IPS-20b (cell line): Measurements from ENCODE around the gene RASL10B.
A peak's percentile ranks its signal among the peaks of the same experiment; 100 is the strongest.

Experiments
- H3K27ac ChIP-seq: one replicate; pipeline ENCODE4 v1.5.1; 2013; ENCODE audit warnings: low read length
- H3K27me3 ChIP-seq: 2 replicates; pipeline ENCODE4 v1.6.1; 2013; ENCODE audit warnings: mild to moderate bottlenecking, low read length, inconsistent platforms; ENCODE audit not compliant: insufficient read depth
- H3K36me3 ChIP-seq: 2 replicates; pipeline ENCODE4 v1.6.1; 2013; ENCODE audit warnings: low read depth, mild to moderate bottlenecking, inconsistent platforms, low read length, moderate library complexity; ENCODE audit not compliant: insufficient read depth
- H3K4me1 ChIP-seq: 2 replicates; pipeline ENCODE4 v1.6.1; 2013; ENCODE audit warnings: mild to moderate bottlenecking, control low read depth, inconsistent platforms, low read length, moderate library complexity; ENCODE audit not compliant: insufficient read depth
- H3K4me3 ChIP-seq: 2 replicates; pipeline ENCODE4 v1.5.1; 2013; ENCODE audit warnings: mild to moderate bottlenecking, low read length, inconsistent platforms
- H3K9ac ChIP-seq: 2 replicates; pipeline ENCODE4 v1.6.1; 2013; ENCODE audit warnings: low read depth, mild to moderate bottlenecking, inconsistent platforms, low read length, moderate library complexity
- H3K9me3 ChIP-seq: 2 replicates; pipeline ENCODE4 v1.6.1; 2013; ENCODE audit warnings: mild to moderate bottlenecking, low read depth, low read length, inconsistent platforms; ENCODE audit not compliant: insufficient read depth

The RASL10B gene

GRCh38 chr17:35723735-35724134 is 7.7 kb upstream of the RASL10B start:
- H3K4me1 ChIP-seq: peaks cover 4% of the 10 kb centered on the region
- no peak overlapping the region for H3K4me3 ChIP-seq
- H3K9ac ChIP-seq: no peak overlapping the region
- no peak overlapping the region for H3K27ac ChIP-seq
- no peaks in the 10 kb centered on the region for H3K27me3 ChIP-seq
- H3K36me3 ChIP-seq: peaks cover 58% of the 10 kb centered on the region
- no peaks in the 10 kb centered on the region for H3K9me3 ChIP-seq

DNA sequence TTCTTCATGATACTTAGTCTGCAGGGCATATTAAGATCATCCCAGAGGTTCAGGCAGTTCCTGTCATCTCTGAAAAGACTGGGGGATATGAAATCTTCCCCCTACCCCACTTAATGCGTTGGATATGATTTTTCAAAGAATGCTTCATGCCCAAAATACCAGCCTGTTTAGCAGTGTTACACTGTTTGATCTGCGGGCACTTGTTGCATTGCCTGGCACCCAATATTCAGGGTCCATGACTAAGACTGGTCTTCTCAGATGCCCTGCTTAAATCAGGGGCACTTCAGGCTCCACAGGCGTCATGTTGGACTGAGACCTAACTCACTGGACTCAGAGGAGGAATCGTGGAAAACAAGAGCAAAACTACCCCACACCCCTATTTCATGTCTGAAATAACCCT is 6.4 kb upstream of the RASL10B start:
- Histone ChIP-seq H3K27ac (no peak overlapping the region), H3K36me3 (peaks cover 49% of the 10 kb centered on the region)

DNA sequence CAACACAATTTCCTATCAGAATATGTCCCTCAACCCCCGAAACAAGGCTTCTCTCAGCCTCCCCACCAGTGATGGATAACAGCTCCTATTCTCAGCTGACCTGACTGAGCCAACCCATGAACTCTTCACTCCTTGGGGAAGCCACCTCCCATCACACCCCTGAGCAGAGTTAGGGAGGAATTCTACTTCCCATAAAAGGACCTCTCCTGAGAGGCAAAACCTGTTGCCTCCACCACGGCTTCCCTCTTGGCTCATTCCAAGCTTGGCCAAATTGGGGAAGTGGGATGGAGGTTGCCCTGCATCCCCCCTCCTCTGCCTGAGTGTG is 5.7 kb upstream of the RASL10B start:
- Histone ChIP-seq H3K4me3 (no peak overlapping the region), H3K27ac (no peak overlapping the region), H3K4me1 (peaks cover 22% of the 10 kb centered on the region), H3K9ac (no peak overlapping the region), H3K36me3 (peaks cover 49% of the 10 kb centered on the region), H3K9me3 (no peaks in the 10 kb centered on the region), H3K27me3 (peaks cover 5% of the 10 kb centered on the region)

More for the DNA sequence above, 6.4 kb upstream of the RASL10B start:
- H3K4me1 ChIP-seq: peaks cover 16% of the 10 kb centered on the region
- H3K4me3 ChIP-seq: no peak overlapping the region
- no peaks in the 10 kb centered on the region for H3K27me3 ChIP-seq
- H3K9me3 ChIP-seq: no peaks in the 10 kb centered on the region
- no peak overlapping the region for H3K9ac ChIP-seq

DNA sequence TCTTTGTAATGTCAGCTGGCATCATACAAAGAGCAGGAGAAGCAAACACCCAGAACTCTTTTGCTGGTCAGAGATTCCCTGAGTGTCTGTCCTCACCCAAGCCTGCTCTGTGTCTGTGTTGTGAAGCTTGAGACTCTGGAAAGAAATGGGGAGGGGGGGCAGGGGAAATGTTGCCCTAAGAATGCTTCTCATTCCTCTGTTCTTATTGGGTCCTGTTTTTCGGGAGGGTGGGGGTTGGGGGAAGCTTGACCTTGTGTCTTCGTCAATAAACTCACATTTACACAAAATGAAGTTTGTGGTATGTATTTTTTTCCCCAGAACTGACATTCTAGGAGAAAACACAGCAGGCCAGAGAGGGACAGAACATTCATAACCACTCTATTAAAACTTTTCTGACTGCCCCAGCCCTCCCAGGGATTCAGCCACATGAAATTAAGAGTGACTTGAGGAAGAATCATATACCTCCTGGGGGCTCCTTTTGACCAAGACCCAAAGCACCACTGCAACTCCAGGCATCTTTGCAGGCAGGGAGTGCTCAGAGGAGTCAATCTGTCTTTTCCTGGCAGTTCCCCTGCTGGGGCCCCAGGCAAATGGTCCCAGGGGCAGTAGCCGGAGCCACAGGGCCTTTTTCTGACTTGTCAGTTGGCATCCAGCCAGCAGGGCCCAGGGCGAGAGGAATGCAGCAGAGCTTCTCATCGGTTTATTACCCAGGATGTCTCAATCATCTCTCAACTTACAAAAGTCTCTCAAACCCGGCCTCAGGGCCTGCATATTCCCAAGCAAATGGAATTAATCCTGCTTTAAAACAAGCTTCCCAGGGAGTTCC is 5.1 kb upstream of the RASL10B start:
- no peak overlapping the region for H3K4me3 ChIP-seq
- H3K9ac ChIP-seq: no peak overlapping the region
- H3K27me3 ChIP-seq: peaks cover 10% of the 10 kb centered on the region
- no peak overlapping the region for H3K27ac ChIP-seq
- H3K4me1 ChIP-seq: peaks cover 26% of the 10 kb centered on the region
- H3K36me3 ChIP-seq: peaks cover 49% of the 10 kb centered on the region
- no peaks in the 10 kb centered on the region for H3K9me3 ChIP-seq

DNA sequence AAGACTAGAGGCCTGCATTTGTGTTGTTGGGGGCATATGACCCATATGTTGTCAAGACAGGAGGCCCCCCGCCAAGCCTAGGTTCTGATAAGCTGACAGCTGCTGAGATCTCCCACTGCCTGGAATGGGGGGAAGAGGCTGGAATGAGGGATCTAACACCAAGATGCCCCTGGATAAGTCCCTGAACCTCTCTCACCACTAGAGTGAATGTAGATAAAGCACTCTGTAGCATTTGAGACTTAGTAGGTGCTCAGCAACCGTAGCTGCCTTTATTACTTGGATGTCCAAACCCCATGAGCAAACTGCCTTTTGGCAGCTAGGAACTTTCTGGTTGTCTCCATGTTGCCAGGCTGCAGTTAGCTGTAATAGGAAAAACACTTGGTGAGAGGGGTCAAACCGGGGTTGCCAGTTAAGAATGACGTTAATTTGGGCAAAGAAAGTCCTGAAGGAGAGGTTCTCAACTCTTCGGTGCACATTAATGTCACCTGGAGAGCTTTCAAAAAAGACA is 4.4 kb upstream of the RASL10B start:
- peaks cover 42% of the 10 kb centered on the region for H3K36me3 ChIP-seq
- H3K4me1 ChIP-seq: peaks cover 26% of the 10 kb centered on the region
- H3K27ac ChIP-seq: no peak overlapping the region
- H3K27me3 ChIP-seq: peaks cover 10% of the 10 kb centered on the region
- H3K4me3 ChIP-seq: no peak overlapping the region
- H3K9ac ChIP-seq: no peak overlapping the region
- H3K9me3 ChIP-seq: no peaks in the 10 kb centered on the region

DNA sequence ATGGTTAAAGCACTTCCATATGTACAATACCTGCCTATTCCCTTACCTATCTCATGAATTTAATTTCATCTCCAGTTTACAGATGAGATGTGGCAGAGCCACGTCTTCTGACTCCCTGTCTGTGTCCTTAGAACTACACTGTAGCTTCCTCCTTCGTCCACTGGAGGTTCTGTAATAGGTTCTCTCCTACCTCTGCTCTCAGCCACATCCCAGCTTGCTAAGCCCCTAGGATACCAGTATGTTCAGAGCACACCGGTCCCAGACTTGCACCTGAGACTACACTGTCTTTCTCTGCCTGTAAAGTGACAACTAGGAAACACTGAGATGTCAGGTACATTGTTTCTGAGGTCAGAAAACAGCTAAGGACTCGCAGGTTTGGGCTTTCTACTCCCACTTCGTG is 3.8 kb upstream of the RASL10B start:
- Histone ChIP-seq H3K9me3 (no peaks in the 10 kb centered on the region), H3K27me3 (peaks cover 15% of the 10 kb centered on the region), H3K4me3 (no peak overlapping the region), H3K4me1 (peaks cover 28% of the 10 kb centered on the region), H3K27ac (no peak overlapping the region), H3K9ac (no peak overlapping the region), H3K36me3 (peaks cover 36% of the 10 kb centered on the region)

DNA sequence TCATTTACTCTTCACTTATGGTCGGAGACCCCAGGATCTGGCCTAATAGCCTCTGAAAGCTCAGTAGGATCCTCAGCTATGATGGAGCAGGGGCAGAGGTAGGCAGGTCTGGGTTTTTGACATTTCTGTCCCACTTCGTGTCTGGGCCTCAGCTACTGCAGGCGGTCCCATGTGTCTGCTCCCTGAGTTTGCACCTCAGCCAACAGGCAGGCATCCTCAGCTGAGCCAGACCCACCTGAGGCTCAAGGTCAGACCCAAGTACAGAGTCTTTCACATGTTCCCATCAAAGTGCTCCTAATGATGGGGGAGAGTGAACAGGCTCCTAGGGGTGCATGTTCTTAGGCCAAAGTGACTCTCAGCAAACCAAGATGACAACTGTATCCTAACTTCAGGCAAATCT is 2.9 kb upstream of the RASL10B start:
- H3K9ac ChIP-seq: no peak overlapping the region
- H3K4me1 ChIP-seq: peaks cover 32% of the 10 kb centered on the region
- H3K27ac ChIP-seq: no peak overlapping the region
- peaks cover 27% of the 10 kb centered on the region for H3K36me3 ChIP-seq
- H3K4me3 ChIP-seq: no peak overlapping the region
- H3K9me3 ChIP-seq: no peaks in the 10 kb centered on the region
- peaks cover 18% of the 10 kb centered on the region for H3K27me3 ChIP-seq

GRCh38 chr17:35729405-35729833 is 2.0 kb upstream of the RASL10B start:
- no peak overlapping the region for H3K4me3 ChIP-seq
- peaks cover 18% of the 10 kb centered on the region for H3K27me3 ChIP-seq
- H3K9ac ChIP-seq: 0 out of 2 replicates have a peak overlapping the region, but pooled peaks have one; percentile 38
- no peak overlapping the region for H3K27ac ChIP-seq
- no peaks in the 10 kb centered on the region for H3K9me3 ChIP-seq
- H3K4me1 ChIP-seq: peaks cover 32% of the 10 kb centered on the region
- H3K36me3 ChIP-seq: peaks cover 18% of the 10 kb centered on the region

GRCh38 chr17:35730400-35731005 is 936 bp upstream of the RASL10B start:
- Histone ChIP-seq H3K27me3 (peaks cover 18% of the 10 kb centered on the region), H3K4me3 (peak overlapping the region; percentile 65; the same call in 1 of the 2 replicates), H3K4me1 (peaks cover 32% of the 10 kb centered on the region), H3K9me3 (no peaks in the 10 kb centered on the region), H3K36me3 (peaks cover 7% of the 10 kb centered on the region), H3K9ac (no peak overlapping the region), H3K27ac (no peak overlapping the region)

GRCh38 chr17:35731917-35732805 is 722 bp downstream of the RASL10B start:
- H3K27ac ChIP-seq: no peak overlapping the region
- peak overlapping the region; percentile 81 for H3K4me3 ChIP-seq
- H3K36me3 ChIP-seq: no peaks in the 10 kb centered on the region
- peak overlapping the region; percentile 51; the same call in 1 of the 2 replicates for H3K9ac ChIP-seq
- H3K27me3 ChIP-seq: peaks cover 18% of the 10 kb centered on the region
- H3K9me3 ChIP-seq: no peaks in the 10 kb centered on the region
- peaks cover 32% of the 10 kb centered on the region for H3K4me1 ChIP-seq

GRCh38 chr17:35732806-35733136 is 1.3 kb downstream of the RASL10B start:
- Histone ChIP-seq H3K9ac (peak overlapping the region; percentile 51; the same call in 1 of the 2 replicates), H3K27me3 (peaks cover 19% of the 10 kb centered on the region), H3K9me3 (no peaks in the 10 kb centered on the region), H3K27ac (no peak overlapping the region), H3K4me1 (peaks cover 32% of the 10 kb centered on the region), H3K36me3 (no peaks in the 10 kb centered on the region), H3K4me3 (peak overlapping the region; percentile 81)
